Left cardiac atrium (tissue), 4 donors: ENCODE results near the gene NRSN1. TPM values are rescaled to one million over a fixed set of nuclear protein-coding genes. Genes with fewer than 3 reads are reported as not detected.

Experiments used
- ATAC-seq, 2 donors: fragments of 200-7000 bp; cut with Tn5 transposase; one replicate each; pipeline ENCODE4 v1.9.1; 2020; ENCODE audit warnings: mild to moderate bottlenecking in 2 of 2, moderate library complexity in 2 of 2
- DNase-seq: peaks from one replicate; pipeline ENCODE4 v3.0.0-alpha.2; 2020
- intact Hi-C, 2 donors: fragments of 100-400 bp; cut with DNase I; formaldehyde crosslinking; loops; one replicate each; pipeline versions ENCODE4 v1.14.1 to v1.15.1; 2022 to 2023
- total RNA-seq, 2 donors: library from RNA; stranded (reverse); fragmentation: NEBNext Ultra II Directional; extraction: Animal tissue kit (Norgen Biotek cat#: 25700); gene quantifications; one replicate each; pipeline ENCODE4 v1.2.1, GENCODE V29; 2021
- donor health status: DM: no; HTN: yes; CAD: no.
- donor health status: DM: no; HTN: yes; CAD: no; lungs with severe emphysema.
- donor health status: DM: yes; HTN: yes; CAD: no.
- donor health status: Dilated cardiomyopathy.

NRSN1 gene
- total RNA-seq, 2 donors from 2014 or later: not detected

- DNase-seq: no peak
- ATAC-seq: no peak
- intact Hi-C loops: no loop called here
Measured at GRCh38 chr6:24195836-24196597, 70.0 kb downstream of the NRSN1 start.

Other genes starting within 250 kb of the NRSN1 start
- under 1 TPM in 1 of 2 donors, not detected in 1; 0.05 TPM for gene DCDC2, start 231.8 kb downstream of the NRSN1 start, total RNA-seq